Loucy (cell line): ENCODE results near the gene COL23A1.

Experiments used
- EZH2phosphoT487 ChIP-seq: fragments of 200-600 bp; IDR thresholded peaks from 2 replicates; pipeline ENCODE4 v1.6.1; 2018; ENCODE audit warnings: antibody characterized with exemption, mild to moderate bottlenecking, moderate library complexity, borderline replicate concordance
- TF ChIP-seq, protein P1 (sequence below): fragments of 200-600 bp; sonication (generic); conservative IDR thresholded peaks from 2 replicates; pipeline ENCODE4 v1.5.1; 2014; ENCODE audit warnings: mild to moderate bottlenecking, antibody characterized with exemption, low read length

DNA sequence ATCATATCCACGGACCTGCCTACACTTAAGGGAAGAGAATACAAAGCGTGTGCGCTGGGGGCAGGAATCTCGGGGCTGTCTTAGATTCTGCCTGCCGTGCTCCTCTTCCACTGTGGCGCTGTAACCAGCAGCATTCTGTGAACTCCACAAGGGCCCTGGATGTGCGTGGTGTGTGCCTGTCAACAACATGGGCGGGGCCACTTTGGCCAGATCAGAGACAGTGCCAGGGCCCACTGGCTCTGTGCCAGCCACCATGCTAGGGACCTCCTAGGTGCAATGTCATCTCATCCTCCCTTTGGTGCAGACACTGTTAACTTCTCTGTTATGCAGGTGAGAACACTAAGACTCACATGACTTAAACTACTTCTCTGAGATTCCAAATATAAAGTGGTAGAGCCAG is 113.7 kb downstream of the COL23A1 start:
- TF ChIP-seq, protein P1, sequence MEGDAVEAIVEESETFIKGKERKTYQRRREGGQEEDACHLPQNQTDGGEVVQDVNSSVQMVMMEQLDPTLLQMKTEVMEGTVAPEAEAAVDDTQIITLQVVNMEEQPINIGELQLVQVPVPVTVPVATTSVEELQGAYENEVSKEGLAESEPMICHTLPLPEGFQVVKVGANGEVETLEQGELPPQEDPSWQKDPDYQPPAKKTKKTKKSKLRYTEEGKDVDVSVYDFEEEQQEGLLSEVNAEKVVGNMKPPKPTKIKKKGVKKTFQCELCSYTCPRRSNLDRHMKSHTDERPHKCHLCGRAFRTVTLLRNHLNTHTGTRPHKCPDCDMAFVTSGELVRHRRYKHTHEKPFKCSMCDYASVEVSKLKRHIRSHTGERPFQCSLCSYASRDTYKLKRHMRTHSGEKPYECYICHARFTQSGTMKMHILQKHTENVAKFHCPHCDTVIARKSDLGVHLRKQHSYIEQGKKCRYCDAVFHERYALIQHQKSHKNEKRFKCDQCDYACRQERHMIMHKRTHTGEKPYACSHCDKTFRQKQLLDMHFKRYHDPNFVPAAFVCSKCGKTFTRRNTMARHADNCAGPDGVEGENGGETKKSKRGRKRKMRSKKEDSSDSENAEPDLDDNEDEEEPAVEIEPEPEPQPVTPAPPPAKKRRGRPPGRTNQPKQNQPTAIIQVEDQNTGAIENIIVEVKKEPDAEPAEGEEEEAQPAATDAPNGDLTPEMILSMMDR = no peak
- TF ChIP-seq EZH2phosphoT487 = no peak
